Choroid plexus epithelial cell (primary cell): ENCODE measurements around the gene ARHGAP36.

Source experiments
- DNase-seq: peaks from one replicate; pipeline ENCODE4 v3.0.0-alpha.2; 2010; ENCODE audit warnings: low read depth
- H3K4me3 ChIP-seq: 2 replicates; pipeline ENCODE4 v1.5.1; 2011; ENCODE audit warnings: low read depth, mild to moderate bottlenecking, control low read depth, low read length, moderate library complexity
- TF ChIP-seq, protein P1 (sequence below): conservative IDR thresholded peaks from 2 replicates; pipeline ENCODE4 v1.5.1; 2011; ENCODE audit warnings: low read depth, mild to moderate bottlenecking, control low read depth, inconsistent platforms, low read length, moderate library complexity

The ARHGAP36 gene

DNA sequence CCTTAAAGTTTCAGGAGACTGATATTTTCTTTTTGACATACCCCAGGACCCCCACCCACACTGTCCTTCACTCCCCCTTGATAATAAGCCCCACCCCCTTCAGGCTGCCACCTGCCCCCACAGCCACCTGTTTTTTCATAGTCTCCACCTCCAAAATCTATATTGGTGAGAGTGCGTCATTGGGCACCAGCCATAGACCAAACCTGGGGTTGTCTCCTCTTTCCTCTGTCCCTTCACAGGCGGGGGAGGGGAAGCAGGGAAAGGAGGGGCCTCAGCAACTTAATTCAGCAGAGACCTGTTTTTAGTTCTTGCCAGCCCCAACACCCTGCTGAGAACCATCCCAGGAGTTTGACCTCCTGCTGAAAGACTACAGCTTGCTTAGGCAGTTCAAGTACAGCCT, 1.1 kb downstream of the ARHGAP36 start:
- TF ChIP-seq, protein P1, sequence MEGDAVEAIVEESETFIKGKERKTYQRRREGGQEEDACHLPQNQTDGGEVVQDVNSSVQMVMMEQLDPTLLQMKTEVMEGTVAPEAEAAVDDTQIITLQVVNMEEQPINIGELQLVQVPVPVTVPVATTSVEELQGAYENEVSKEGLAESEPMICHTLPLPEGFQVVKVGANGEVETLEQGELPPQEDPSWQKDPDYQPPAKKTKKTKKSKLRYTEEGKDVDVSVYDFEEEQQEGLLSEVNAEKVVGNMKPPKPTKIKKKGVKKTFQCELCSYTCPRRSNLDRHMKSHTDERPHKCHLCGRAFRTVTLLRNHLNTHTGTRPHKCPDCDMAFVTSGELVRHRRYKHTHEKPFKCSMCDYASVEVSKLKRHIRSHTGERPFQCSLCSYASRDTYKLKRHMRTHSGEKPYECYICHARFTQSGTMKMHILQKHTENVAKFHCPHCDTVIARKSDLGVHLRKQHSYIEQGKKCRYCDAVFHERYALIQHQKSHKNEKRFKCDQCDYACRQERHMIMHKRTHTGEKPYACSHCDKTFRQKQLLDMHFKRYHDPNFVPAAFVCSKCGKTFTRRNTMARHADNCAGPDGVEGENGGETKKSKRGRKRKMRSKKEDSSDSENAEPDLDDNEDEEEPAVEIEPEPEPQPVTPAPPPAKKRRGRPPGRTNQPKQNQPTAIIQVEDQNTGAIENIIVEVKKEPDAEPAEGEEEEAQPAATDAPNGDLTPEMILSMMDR = no peak
- no peak for DNase-seq
- no peak overlapping the region for H3K4me3 ChIP-seq

DNA sequence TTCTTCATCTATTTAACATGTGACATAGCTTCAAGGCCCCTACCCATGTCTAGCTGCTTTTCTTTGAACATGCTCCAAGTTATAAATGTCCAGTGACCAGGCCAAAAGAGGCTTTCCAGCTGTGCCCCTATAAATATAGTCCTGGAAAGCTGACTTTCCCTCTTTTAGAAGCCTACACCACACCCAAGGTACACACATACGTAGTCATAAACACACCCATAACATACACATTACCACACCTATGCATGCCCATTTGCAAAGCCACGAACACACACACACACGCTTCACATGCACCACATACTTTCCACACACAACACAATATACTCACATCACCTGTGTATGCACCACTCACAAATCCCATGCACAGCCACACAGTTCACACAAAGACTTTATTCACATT, 2.0 kb downstream of the ARHGAP36 start:
- TF ChIP-seq, protein P1 = no peak
- no peak for DNase-seq

DNA sequence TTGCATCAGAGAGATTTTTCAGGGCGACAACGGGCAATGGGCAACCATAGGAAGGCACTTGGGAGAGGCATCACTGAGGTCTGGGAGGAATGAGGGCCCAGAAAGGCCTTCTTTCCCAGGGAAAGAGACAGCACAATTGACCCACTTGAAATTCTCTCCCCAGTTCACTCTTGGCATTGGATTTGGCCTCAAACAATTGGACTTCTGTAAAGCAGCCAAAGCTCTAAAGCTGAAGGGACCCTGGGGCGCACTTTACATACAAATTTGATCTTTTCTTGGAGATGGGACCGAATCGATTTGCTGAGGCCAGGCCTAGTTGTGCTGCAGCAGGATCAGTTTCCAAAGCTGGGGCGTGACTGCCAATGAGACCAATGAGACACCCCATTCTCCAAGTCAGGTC, 3.2 kb downstream of the ARHGAP36 start:
- no peak for DNase-seq
- TF ChIP-seq, protein P1 = no peak
- no peak overlapping the region for H3K4me3 ChIP-seq

More for the DNA sequence above, 2.0 kb downstream of the ARHGAP36 start:
- H3K4me3 ChIP-seq = no peak overlapping the region

DNA sequence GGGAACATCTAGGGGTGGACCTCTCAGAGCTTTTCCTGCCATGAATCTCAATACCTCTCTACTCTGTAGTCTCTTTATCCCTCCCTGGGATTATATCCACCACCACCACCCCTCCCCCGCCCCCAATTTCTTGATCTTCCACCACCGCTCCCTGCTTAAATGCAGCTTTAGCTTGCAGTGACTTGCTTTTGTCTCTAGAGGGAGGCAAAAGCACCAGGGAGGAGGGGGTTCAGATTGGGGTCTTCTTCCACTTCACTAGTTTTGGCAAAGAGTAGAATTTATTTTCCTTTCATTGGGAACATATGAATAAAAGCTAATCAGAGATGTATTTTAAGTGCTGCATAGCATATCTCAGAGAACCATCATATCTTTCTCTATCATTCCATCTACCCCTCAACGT, 5.5 kb downstream of the ARHGAP36 start:
- no peak overlapping the region for H3K4me3 ChIP-seq
- TF ChIP-seq, protein P1 = no peak
- DNase-seq = no peak

DNA sequence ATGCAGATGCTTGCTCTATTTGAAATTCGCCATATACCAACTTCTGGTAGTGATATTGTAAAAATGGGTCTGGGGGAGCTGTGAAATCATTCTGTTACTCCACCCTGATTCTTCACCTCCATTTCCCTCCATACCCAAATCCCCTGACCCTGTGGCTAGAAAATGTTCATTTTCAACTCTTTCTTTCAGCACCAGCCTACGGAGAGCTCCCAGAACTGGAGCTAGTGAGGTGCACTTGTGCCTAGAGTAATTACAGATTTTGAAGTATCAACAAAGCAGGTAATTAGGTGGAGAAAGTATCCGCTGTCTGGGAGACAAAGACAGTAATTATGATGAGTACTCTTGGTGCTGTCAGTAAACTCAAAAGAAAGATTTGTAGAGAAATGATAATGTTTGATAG, 8.1 kb downstream of the ARHGAP36 start:
- TF ChIP-seq, protein P1 = no peak
- H3K4me3 ChIP-seq = no peak overlapping the region
- DNase-seq = no peak

DNA sequence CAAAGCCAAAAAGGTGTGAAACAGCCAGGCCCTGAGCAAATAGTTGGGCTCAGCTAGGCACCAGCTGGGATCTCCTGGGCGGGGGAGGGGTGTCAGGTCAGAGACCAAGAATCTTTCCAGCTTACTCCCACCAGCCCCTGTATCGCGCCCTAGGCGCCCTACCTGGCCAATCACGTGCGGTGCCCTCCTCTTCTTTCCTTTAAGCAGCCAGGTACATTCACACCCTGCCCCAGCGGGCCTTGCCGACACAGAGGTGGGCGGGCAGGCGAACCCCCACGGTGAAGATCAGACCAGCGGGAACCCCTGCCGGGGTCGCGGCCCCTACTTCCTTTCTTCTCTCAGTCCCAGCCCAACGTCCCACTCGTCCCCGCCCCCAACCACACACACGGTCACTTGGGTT, 9.1 kb downstream of the ARHGAP36 start:
- TF ChIP-seq, protein P1 = no peak
- no peak for DNase-seq
- no peak overlapping the region for H3K4me3 ChIP-seq

DNA sequence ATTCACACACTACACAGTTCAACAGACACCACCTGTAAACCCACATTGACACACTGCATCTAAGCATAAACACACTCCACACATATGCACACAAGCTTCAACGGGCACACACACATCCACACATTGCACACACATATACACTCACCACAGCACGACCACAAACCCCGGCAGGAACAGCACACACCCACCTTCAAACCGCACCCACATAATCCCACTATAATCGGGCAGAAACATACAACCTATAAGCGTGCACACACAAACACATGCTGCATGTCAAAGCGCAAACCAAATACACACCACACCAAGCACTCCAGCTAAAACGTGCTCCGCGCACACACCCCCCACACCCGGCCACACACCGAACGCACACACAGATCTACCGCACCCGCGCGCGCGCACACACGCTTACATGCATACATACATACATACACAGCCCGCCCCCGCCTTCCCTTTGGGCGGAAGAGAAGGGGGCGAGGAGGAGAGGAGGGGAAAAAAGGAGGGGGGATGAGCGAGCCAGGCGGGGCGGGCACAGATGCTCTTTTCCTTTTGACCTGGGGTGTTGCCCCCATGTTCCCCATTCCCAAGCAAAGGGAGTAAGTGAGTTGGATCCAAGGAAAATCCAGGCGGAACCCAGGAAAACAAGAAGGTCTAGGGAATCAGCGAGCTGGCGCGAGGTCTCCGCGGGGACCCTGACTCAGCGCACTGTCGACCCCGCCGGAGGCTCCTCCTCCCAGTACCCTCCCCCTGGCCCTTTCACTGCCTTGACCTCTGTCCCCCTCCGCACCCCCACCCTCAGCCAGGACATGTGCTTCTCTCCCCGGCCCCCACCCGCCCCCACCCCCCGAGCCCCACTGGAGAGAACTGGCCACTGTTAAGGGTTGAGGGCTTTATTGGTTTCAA, 9.9 kb downstream of the ARHGAP36 start:
- DNase-seq = no peak
- H3K4me3 ChIP-seq = no peak overlapping the region
- TF ChIP-seq, protein P1 = no peak
